HepG2 (cell line): ENCODE data around the gene OPRL1. TPM values are rescaled to one million over a fixed set of nuclear protein-coding genes. Genes with fewer than 3 reads are reported as not detected.
A peak's percentile ranks its signal among the peaks of the same experiment; 100 is the strongest.

Experiments used
- CCAR2 ChIP-seq: fragments of 200-400 bp; formaldehyde crosslinking; optimal IDR thresholded peaks from 2 replicates; pipeline ENCODE3; 2018; ENCODE audit warnings: low read depth, mild to moderate bottlenecking, low read length, moderate library complexity
- CREM ChIP-seq, 2 experiments: sonication (generic) in 1 of 2; formaldehyde crosslinking in 1 of 2; IDR thresholded peaks; 2 replicates each; pipeline versions ENCODE4 v1.4.0 to v1.6.1; 2016 to 2020; ENCODE audit warnings: antibody characterized with exemption in 1 of 2, mild to moderate bottlenecking in 1 of 2, missing genetic modification reagents in 1 of 2
- ERF ChIP-seq: IDR thresholded peaks from 2 replicates; pipeline ENCODE4 v1.6.1; 2018; ENCODE audit warnings: missing biosample characterization, missing genetic modification reagents
- HHEX ChIP-seq: IDR thresholded peaks from 2 replicates; pipeline ENCODE4 v1.6.1; 2016; ENCODE audit warnings: control low read depth
- MED1 ChIP-seq: sonication (generic); formaldehyde crosslinking; IDR thresholded peaks from 2 replicates; pipeline ENCODE4 v1.4.0; 2020; ENCODE audit warnings: missing genetic modification reagents
- SMAD9 ChIP-seq: sonication (generic); formaldehyde crosslinking; IDR thresholded peaks from 2 replicates; pipeline ENCODE4 v1.5.1; 2020; ENCODE audit warnings: mild to moderate bottlenecking, missing genetic modification reagents
- SP2 ChIP-seq: sonication (generic); formaldehyde crosslinking; IDR thresholded peaks from 2 replicates; pipeline ENCODE4 v1.5.1; 2020; ENCODE audit warnings: mild to moderate bottlenecking, missing genetic modification reagents
- TAF15 ChIP-seq: fragments of 200-400 bp; formaldehyde crosslinking; IDR thresholded peaks from one replicate; pipeline ENCODE4 v1.6.1; 2018; ENCODE audit warnings: mild to moderate bottlenecking, low read depth, low read length; ENCODE audit not compliant: poor library complexity, severe bottlenecking
- TCF12 ChIP-seq, 2 experiments: fragments of 450-650 bp in 1 of 2; sonication (generic) in 1 of 2; formaldehyde crosslinking in 1 of 2; IDR thresholded peaks; 2 replicates each; pipeline versions ENCODE4 v1.6.1 to v1.8.0; 2017 to 2022; ENCODE audit warnings: antibody characterized with exemption in 1 of 2, mild to moderate bottlenecking in 1 of 2, missing genetic modification reagents in 1 of 2, moderate library complexity in 1 of 2
- TEAD2 ChIP-seq: sonication (generic); formaldehyde crosslinking; IDR thresholded peaks from 2 replicates; pipeline ENCODE4 v1.9.0; 2021; ENCODE audit warnings: missing genetic modification reagents
- THAP11 ChIP-seq: IDR thresholded peaks from 2 replicates; pipeline ENCODE4 v1.6.1; 2016; ENCODE audit warnings: missing biosample characterization, missing genetic modification reagents
- ZFP41 ChIP-seq: sonication (generic); formaldehyde crosslinking; IDR thresholded peaks from 2 replicates; pipeline ENCODE4 v1.4.0; 2020; ENCODE audit warnings: mild to moderate bottlenecking, missing genetic modification reagents, borderline replicate concordance
- ZKSCAN8 ChIP-seq: IDR thresholded peaks from 2 replicates; pipeline ENCODE4 v1.6.1; 2016; ENCODE audit warnings: borderline replicate concordance, missing genetic modification reagents, missing compliant biosample characterization
- ZMYM3 ChIP-seq: sonication (generic); formaldehyde crosslinking; IDR thresholded peaks from 2 replicates; pipeline ENCODE4 v1.5.1; 2020; ENCODE audit warnings: mild to moderate bottlenecking, missing genetic modification reagents
- ZNF101 ChIP-seq: sonication (generic); formaldehyde crosslinking; IDR thresholded peaks from 2 replicates; pipeline ENCODE4 v1.4.0; 2020; ENCODE audit warnings: mild to moderate bottlenecking, low read depth, missing genetic modification reagents, borderline replicate concordance
- ZNF232 ChIP-seq: sonication (generic); formaldehyde crosslinking; IDR thresholded peaks from 2 replicates; pipeline ENCODE4 v1.4.0; 2020; ENCODE audit warnings: missing genetic modification reagents, borderline replicate concordance
- ZNF251 ChIP-seq: sonication (generic); formaldehyde crosslinking; IDR thresholded peaks from 2 replicates; pipeline ENCODE4 v1.9.0; 2021; ENCODE audit warnings: mild to moderate bottlenecking, missing genetic modification reagents
- ZNF329 ChIP-seq: sonication (generic); formaldehyde crosslinking; IDR thresholded peaks from 2 replicates; pipeline ENCODE4 v1.9.0; 2021; ENCODE audit warnings: low read depth, mild to moderate bottlenecking, missing genetic modification reagents
- ZNF343 ChIP-seq: sonication (generic); formaldehyde crosslinking; IDR thresholded peaks from 2 replicates; pipeline ENCODE4 v1.4.0; 2020; ENCODE audit warnings: mild to moderate bottlenecking, missing genetic modification reagents
- ZNF737 ChIP-seq: sonication (generic); formaldehyde crosslinking; IDR thresholded peaks from 2 replicates; pipeline ENCODE4 v1.5.0; 2020; ENCODE audit warnings: missing genetic modification reagents, mild to moderate bottlenecking, borderline replicate concordance
- ZNF878 ChIP-seq: sonication (generic); formaldehyde crosslinking; IDR thresholded peaks from 2 replicates; pipeline ENCODE4 v1.8.1; 2023; ENCODE audit warnings: mild to moderate bottlenecking, missing genetic modification reagents, moderate library complexity
- polyA plus RNA-seq, 8 experiments: library from polyadenylated mRNA; depleted of rRNA in 3 of 8; stranded (reverse) in 7 of 8; unstranded in 1 of 8; fragments of >200 nt; fragmentation: Illumina TruSeq in 4 of 8; extraction: Trizol in 4 of 8; gene quantifications; 2 replicates each; pipeline versions ENCODE4 v1.2.1 to v1.2.3, GENCODE V29; 2011 to 2016; ENCODE audit warnings: low read depth in 4 of 8, missing spikeins in 1 of 8, mixed read lengths in 1 of 8; ENCODE audit not compliant: insufficient read depth in 1 of 8
- total RNA-seq, 5 experiments: library from RNA; depleted of rRNA; stranded (reverse); fragments of >200 nt; fragmentation: Illumina TruSeq; extraction: Trizol; gene quantifications; 2 replicates each; pipeline ENCODE4 v1.2.3, GENCODE V29; 2016; ENCODE audit warnings: low read depth in 1 of 5
- TF ChIP-seq, protein P1 (sequence below): sonication (generic); formaldehyde crosslinking; IDR thresholded peaks from 2 replicates; pipeline ENCODE4 v1.5.0; 2020; ENCODE audit warnings: mild to moderate bottlenecking, missing genetic modification reagents
- TF ChIP-seq, protein P2 (sequence below): sonication (generic); formaldehyde crosslinking; IDR thresholded peaks from 2 replicates; pipeline ENCODE4 v1.4.0; 2020; ENCODE audit warnings: missing genetic modification reagents
- TF ChIP-seq, protein P3 (sequence below): sonication (generic); formaldehyde crosslinking; IDR thresholded peaks from 2 replicates; pipeline ENCODE4 v1.4.0; 2020; ENCODE audit warnings: mild to moderate bottlenecking, missing genetic modification reagents
- TF ChIP-seq, protein P4 (sequence below): IDR thresholded peaks from 2 replicates; pipeline ENCODE4 v1.6.1; 2016; ENCODE audit warnings: low read depth, control low read depth

Gene OPRL1
- total and polyA plus RNA-seq, 2 of the 13 experiments (the other 11 are each of a cell fraction or from before 2014, with no cell fraction given): 0.35 to 0.71 TPM

DNA sequence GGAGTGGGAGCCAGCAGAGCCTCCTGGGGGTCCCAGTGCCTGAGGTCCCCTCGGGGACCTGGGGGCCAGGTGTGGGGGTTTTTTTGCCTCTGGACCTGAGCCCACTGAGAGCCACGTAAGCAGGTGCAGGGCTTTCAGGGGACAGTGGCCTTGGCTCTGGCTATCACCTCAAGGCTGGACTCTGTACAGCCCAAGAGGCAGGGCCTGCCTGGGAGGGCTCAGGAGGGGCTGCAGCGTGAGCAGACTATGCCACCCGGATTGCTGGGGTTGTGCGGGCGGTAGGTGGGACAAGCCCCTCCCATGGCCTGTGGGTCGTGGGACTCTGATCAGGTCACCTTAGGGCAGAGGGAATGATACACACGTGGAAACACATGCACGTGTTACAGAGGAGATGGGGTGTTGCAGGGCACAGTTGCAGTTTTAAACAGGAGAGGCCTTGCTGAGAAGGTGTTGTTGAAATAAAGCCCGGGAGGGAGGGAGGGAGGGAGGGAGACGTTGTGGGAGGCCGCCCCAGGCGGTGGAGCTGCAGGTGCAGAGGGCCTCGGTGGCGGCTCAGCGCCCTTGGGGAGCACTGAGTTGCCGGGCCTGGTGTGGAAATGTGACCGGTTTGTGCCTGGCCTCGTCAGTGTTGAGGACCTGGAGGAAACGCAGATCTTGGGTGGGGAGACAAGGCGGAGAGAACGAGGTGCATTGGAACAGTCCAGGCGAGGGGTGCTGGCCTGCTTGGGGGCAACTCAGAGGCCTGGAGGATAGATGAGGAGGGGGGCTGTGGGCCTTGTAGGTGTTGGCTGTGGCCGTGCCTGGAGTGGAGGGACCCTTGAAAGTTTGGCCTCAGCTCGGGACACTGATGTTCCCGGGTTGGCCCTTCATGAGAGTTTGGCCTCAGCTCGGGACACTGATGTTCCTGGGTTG lies 14.6 kb upstream of the OPRL1 start (continued):
- TF ChIP-seq TEAD2 (CRISPR knock-in tag) (peak; percentile 65; the same call in 1 of the 2 replicates), ZNF251 (CRISPR knock-in tag) (peak; percentile 92; the same call in 1 of the 2 replicates), TCF12 (IDR thresholded peaks at IDR 0.05) (no peak), TCF12 (CRISPR knock-in tag; IDR thresholded peaks at IDR 0.05) (0 out of 2 replicates have a peak, but pooled peaks have one; percentile 70), ZNF737 (CRISPR knock-in tag) (no peak), THAP11 (CRISPR knock-in tag) (peak; percentile 63; the same call in 1 of the 2 replicates), ZNF101 (CRISPR knock-in tag) (0 out of 2 replicates have a peak, but pooled peaks have one; percentile 18), ZFP41 (CRISPR knock-in tag) (peak; percentile 81), ZKSCAN8 (CRISPR knock-in tag) (no peak), ERF (CRISPR knock-in tag) (no peak; the same call in 1 of the 2 replicates), SP2 (CRISPR knock-in tag) (peak; percentile 58), ZNF232 (CRISPR knock-in tag) (no peak; the same call in 1 of the 2 replicates), CCAR2 (no peak), ZNF343 (CRISPR knock-in tag) (0 out of 2 replicates have a peak, but pooled peaks have one; percentile 56), ZNF878 (CRISPR knock-in tag) (no peak), CREM (IDR thresholded peaks at IDR 0.05) (no peak; the same call in 1 of the 2 replicates), CREM (CRISPR knock-in tag; IDR thresholded peaks at IDR 0.05) (no peak), TAF15 (no peak), ZMYM3 (CRISPR knock-in tag) (peak; percentile 78), HHEX (CRISPR knock-in tag) (no peak; the same call in 1 of the 2 replicates), SMAD9 (no peak), ZNF329 (CRISPR knock-in tag) (0 out of 2 replicates have a peak, but pooled peaks have one; percentile 59), MED1 (CRISPR knock-in tag) (peak; percentile 68)
- TF ChIP-seq, protein P1, sequence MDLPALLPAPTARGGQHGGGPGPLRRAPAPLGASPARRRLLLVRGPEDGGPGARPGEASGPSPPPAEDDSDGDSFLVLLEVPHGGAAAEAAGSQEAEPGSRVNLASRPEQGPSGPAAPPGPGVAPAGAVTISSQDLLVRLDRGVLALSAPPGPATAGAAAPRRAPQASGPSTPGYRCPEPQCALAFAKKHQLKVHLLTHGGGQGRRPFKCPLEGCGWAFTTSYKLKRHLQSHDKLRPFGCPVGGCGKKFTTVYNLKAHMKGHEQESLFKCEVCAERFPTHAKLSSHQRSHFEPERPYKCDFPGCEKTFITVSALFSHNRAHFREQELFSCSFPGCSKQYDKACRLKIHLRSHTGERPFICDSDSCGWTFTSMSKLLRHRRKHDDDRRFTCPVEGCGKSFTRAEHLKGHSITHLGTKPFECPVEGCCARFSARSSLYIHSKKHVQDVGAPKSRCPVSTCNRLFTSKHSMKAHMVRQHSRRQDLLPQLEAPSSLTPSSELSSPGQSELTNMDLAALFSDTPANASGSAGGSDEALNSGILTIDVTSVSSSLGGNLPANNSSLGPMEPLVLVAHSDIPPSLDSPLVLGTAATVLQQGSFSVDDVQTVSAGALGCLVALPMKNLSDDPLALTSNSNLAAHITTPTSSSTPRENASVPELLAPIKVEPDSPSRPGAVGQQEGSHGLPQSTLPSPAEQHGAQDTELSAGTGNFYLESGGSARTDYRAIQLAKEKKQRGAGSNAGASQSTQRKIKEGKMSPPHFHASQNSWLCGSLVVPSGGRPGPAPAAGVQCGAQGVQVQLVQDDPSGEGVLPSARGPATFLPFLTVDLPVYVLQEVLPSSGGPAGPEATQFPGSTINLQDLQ (CRISPR knock-in tag): no peak
- TF ChIP-seq, protein P2, sequence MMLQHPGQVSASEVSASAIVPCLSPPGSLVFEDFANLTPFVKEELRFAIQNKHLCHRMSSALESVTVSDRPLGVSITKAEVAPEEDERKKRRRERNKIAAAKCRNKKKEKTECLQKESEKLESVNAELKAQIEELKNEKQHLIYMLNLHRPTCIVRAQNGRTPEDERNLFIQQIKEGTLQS (CRISPR knock-in tag): no peak; the same call in 1 of the 2 replicates
- TF ChIP-seq, protein P3, sequence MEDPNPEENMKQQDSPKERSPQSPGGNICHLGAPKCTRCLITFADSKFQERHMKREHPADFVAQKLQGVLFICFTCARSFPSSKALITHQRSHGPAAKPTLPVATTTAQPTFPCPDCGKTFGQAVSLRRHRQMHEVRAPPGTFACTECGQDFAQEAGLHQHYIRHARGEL (CRISPR knock-in tag): no peak
- TF ChIP-seq, protein P4, sequence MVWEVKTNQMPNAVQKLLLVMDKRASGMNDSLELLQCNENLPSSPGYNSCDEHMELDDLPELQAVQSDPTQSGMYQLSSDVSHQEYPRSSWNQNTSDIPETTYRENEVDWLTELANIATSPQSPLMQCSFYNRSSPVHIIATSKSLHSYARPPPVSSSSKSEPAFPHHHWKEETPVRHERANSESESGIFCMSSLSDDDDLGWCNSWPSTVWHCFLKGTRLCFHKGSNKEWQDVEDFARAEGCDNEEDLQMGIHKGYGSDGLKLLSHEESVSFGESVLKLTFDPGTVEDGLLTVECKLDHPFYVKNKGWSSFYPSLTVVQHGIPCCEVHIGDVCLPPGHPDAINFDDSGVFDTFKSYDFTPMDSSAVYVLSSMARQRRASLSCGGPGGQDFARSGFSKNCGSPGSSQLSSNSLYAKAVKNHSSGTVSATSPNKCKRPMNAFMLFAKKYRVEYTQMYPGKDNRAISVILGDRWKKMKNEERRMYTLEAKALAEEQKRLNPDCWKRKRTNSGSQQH (CRISPR knock-in tag): no peak; the same call in 1 of the 2 replicates
